NCI-H1930 (cell line): ENCODE measurements around the gene CPT2.

Source experiments
- DNase-seq, 2 experiments: peaks; one replicate each; lab custom pipeline; 2025; lab: John Stamatoyannopoulos, UW

CPT2 gene

DNA sequence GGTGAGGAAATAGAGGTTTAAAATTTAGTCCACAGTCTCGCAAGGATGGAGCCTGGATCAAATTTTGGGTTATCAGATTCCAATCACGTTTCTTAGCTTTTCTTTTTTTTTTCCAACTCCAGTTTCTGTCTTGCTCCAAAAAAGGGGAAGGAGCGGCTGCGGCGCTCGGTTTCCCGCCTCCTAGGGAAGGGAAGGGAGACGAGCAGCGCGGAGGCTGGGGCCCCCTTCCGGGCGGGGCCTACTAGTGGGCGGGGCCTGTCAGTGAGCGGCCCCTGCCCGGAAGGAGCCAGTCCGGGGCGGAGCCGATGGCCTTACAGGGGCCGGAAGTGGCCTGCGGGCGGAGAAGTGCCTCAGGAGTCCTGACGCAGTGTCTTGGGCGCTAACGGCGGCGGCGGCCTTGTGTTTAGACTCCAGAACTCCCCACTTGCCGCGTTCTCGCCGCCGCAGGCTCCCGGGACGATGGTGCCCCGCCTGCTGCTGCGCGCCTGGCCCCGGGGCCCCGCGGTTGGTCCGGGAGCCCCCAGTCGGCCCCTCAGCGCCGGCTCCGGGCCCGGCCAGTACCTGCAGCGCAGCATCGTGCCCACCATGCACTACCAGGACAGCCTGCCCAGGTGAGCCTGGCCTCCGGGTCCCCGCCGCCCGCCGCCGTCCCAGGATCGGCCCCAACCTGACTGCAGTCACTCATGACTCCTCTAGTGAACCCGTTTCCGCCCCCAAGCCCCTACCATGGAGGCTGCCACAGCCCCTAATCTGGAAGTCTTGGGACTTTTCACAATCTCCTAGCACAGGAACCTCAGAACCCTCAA, at the start of gene CPT2:
Gene CPT2, plus strand, starts transcription at position 340 of the 806 bp plus-strand sequence. Its CDS starts 120 bp downstream, at position 460.
- peak; percentile 83 to 89 for DNase-seq

- no peak for DNase-seq
Measured at GRCh38 chr1:53147174-53147573, 49.5 kb upstream of the CPT2 start.

- no peak for DNase-seq
Measured at GRCh38 chr1:53148123-53148522, 48.5 kb upstream of the CPT2 start.

DNA sequence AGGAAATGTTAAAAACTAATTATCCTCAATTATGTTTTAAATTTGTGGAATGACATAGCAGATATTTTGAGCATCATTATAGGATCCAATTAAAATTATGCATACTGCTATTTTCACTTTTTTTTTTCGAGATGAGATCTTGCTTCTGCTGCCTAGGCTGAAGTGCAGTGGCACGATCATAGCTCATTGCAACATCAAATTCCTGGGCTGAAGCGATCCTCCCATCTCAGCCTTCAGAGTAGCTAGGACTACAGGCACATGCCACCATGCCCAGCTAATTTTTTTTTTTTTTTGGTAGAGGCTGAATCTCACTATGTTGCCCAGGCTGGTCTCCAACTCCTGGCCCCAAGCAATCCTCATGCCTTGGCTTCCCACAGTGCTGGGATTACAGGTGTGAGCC, 42.9 kb upstream of the CPT2 start:
- no peak for DNase-seq

- DNase-seq = no peak
Measured at GRCh38 chr1:53154859-53155438, 41.7 kb upstream of the CPT2 start.

GRCh38 chr1:53155534-53155933, 41.1 kb upstream of the CPT2 start:
- no peak for DNase-seq

- DNase-seq = no peak
Measured at GRCh38 chr1:53155945-53156344, 40.7 kb upstream of the CPT2 start.

GRCh38 chr1:53156783-53157182, 39.8 kb upstream of the CPT2 start:
- no peak for DNase-seq

GRCh38 chr1:53158900-53159299, 37.7 kb upstream of the CPT2 start:
- DNase-seq = no peak

GRCh38 chr1:53160924-53161378, 35.7 kb upstream of the CPT2 start:
- DNase-seq = no peak

DNA sequence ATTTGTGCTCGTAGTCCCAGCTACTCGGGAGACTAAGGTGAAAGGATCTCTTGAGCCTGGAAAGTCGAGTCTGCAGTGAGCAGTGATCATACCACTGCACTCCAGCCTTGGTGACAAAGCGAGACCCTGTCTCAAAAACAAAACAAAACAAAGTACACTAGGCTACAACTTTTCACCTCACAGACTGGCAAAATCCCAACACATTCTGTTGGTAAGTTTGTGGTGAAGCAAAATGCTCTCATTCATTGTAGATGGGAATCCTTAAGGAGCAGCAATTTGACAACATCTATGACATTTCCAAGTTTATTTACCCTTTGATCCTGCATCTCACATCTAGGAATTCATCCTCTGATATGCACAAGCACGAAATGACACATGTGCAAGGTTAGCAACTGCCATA, 34.0 kb upstream of the CPT2 start:
- no peak for DNase-seq

- DNase-seq = no peak
Measured at GRCh38 chr1:53163291-53163768, 33.3 kb upstream of the CPT2 start.

- no peak for DNase-seq
Measured at GRCh38 chr1:53165408-53165961, 31.1 kb upstream of the CPT2 start.

DNA sequence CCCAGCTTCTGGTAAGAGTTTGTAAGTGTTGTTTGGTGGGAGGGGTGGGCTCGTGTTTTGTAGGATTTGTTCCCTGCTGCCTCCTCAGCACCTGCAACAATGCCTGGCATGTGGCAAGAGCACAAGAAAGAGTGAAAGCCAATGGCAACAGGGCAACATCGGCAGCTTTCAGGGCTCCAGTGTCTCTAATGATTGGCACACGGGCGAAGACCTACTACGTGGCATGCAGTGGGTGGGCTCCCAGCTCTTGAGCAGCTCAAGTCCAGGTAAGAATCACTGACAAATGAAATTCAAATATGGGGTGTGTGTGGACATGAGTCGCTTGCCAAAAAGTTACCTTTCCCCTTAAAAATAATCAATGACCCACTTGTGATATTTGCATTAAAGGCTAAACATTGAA, 30.3 kb upstream of the CPT2 start:
- no peak for DNase-seq

DNA sequence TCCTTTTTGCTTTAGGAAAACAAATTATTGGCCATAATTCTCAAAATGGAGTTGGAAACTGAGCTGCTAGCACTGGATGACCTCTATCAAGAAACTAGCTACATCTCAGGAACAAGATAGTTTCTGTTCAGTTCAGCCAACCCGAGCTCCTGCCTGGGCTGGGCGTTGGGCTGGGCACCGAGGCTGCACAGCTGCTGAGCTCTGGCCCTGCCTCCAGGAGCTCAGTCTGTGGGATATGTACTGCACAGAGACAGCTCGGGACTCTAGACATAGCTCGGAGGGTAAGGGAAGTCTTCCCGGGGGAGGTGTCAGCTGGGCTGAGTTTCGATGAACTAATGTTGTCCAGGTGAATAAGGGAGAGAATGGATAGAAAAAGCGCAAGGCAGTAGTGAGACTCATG, 29.7 kb upstream of the CPT2 start:
- no peak for DNase-seq

DNA sequence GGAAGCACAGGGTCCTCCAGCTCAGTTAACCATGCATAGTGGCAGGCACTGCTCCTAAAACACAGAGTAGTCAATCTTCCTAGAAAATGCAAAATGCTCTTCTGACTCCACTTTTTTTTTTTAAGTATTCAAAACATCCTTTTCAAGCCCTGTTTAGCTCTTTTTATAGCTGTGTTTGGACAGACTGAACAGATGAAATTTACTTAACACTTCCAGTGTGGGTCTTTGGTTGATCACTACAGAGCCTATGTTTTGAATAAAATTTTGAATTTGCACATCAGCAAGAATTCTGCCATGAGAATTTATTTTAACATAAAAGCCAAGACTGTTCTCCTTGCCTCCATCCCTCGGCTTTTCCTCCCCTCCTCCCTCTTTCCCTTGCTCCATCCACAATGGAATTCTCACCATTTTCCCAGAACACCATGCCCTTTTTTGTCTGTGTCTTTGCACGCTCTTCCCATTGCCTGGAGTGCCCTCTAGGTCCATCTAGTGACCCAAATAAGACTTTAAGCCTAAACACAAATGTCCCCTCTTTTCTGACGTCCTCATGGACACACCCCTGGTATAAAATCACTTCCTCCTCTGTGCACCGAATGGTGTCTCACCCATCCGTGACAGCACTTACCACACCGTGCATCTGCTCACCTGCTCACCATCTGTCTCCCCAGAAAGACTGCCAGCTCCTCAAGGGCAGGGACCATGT, 24.0 kb upstream of the CPT2 start:
- no peak for DNase-seq

GRCh38 chr1:53174971-53175913, 21.4 kb upstream of the CPT2 start:
- DNase-seq = no peak

DNA sequence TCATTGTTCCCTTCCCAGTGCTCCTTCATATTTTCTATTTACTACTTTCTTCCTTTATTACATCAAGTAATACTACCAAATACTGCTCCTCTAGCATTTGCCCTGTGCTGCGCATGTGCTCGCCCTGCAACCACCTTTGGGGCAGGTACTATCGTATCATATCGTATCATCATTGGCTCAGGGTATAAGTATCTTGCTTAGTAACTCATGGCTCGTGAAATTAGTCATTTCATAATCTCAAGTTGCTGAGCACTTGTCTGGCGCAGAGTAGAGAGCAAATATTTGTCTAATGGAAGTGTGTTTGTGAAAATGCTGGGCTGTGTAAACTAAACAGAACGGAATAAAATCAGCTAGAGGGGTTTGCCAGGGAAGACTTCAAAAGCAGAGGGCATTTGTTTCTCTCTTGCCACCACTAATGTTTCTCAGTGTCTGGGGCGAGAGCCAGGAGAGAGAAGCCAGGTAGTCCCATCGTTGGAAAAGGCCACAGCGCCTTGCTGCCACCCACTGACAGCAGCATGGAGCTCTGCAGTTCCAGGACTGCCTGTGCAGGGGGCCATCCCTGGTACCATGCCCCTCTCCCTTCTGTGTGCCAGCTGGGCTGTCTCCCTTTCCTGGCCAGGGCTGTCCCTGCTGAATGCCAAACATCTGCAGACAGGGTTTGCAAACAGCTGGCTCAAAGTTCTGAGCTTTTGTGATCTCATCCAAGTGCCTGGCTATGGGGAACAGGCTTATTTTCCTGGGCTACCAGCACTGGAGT, 20.0 kb upstream of the CPT2 start:
- no peak for DNase-seq

DNA sequence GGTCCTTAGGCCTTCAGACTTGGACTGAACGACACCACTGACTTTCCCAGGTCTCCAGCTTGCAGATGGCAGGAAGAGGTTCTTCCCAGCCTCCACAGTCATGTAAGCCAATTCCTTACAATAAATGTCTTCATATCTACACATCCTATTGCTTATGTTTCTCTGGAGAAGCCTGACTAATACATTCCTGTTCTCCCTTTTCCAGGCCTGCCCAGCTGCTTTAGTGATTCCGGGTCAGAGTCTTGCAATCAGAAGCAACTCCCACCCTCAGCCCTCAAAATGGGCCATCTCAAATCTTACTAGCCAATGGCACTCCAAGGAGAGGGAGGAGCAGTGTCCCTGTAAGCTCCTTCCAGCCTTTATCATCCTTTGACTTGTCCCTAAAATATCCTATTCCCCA, 16.4 kb upstream of the CPT2 start:
- no peak for DNase-seq

GRCh38 chr1:53180951-53181350, 15.7 kb upstream of the CPT2 start:
- no peak for DNase-seq
